GM10248 (cell line): ENCODE results near the gene UBA3.

Experiments
- CTCF ChIA-PET: fragments of 300-600 bp; sonication (Branson Sonifier 250); formaldehyde crosslinking; extraction: SDS; loops from one replicate; lab custom pipeline; 2021; ENCODE audit warnings: antibody characterized with exemption; lab: Yijun Ruan, JAX
- POLR2A ChIA-PET: fragments of 350-650 bp; sonication (Branson Sonifier 250); formaldehyde crosslinking; extraction: SDS; loops from one replicate; lab custom pipeline; 2020; ENCODE audit warnings: antibody characterized with exemption; lab: Yijun Ruan, JAX
- DNase-seq: peaks from one replicate; pipeline ENCODE4 v3.0.0; 2012; ENCODE audit errors: extremely low spot score
- CTCF ChIP-seq: IDR thresholded peaks from 2 replicates; pipeline ENCODE4 v1.5.1; 2012; ENCODE audit warnings: mild to moderate bottlenecking, low read depth; ENCODE audit errors: extremely low read depth, missing control alignments, control extremely low read depth

Gene UBA3

GRCh38 chr3:69058180-69058946 is 21.8 kb downstream of the UBA3 start:
- ChIA-PET CTCF (interaction anchor here (1.0 to 1.2 kb wide), 2 partner anchors 12 to 23 kb away, joined by 4 to 5 read pairs; no protein-coding TSS in a partner anchor), POLR2A (no interaction called here)
- peak; percentile 29 for DNase-seq
- TF ChIP-seq CTCF = no peak

- no peak for TF ChIP-seq CTCF
- POLR2A ChIA-PET = interaction anchor here (0.6 to 1.4 kb wide), 4 partner anchors 11 to 39 kb away, joined by 3 to 5 read pairs (median 3); no protein-coding TSS in a partner anchor
- DNase-seq = no peak
- CTCF ChIA-PET = interaction anchor here (1.1 to 3.5 kb wide), 8 partner anchors 11 to 68 kb away, joined by 4 to 21 read pairs (median 4); partner anchors contain the start of gene EOGT
These were observed 27.7 kb downstream of the UBA3 start for GRCh38 chr3:69052472-69052898.

GRCh38 chr3:69051756-69052471 is 28.3 kb downstream of the UBA3 start, which contains the start of gene TMF1:
Gene TMF1, minus strand, starts transcription at chr3:69052333. Its CDS starts 247 bp downstream, at chr3:69052086.
- peak; percentile 94 for DNase-seq
- no peak for TF ChIP-seq CTCF
- CTCF ChIA-PET = interaction anchor here (1.1 to 3.5 kb wide), 8 partner anchors 11 to 69 kb away, joined by 4 to 21 read pairs (median 4); partner anchors contain the start of gene EOGT
- POLR2A ChIA-PET = interaction anchor here (0.6 to 1.4 kb wide), 3 partner anchors 12 to 40 kb away, joined by 3 to 5 read pairs (median 3); no protein-coding TSS in a partner anchor

- ChIA-PET POLR2A (interaction anchor here (0.6 kb wide), 1 partner anchor 41 kb away, joined by 3 read pairs; no protein-coding TSS in a partner anchor), CTCF (interaction anchor here (0.9 to 2.3 kb wide), 4 partner anchors 16 to 35 kb away, joined by 3 to 6 read pairs (median 4); partner anchors contain the start of gene EOGT)
- DNase-seq = no peak
- no peak for TF ChIP-seq CTCF
These were observed 31.2 kb downstream of the UBA3 start for GRCh38 chr3:69048990-69049389.

- no peak for DNase-seq
- POLR2A ChIA-PET = no interaction called here
- TF ChIP-seq CTCF = no peak
- CTCF ChIA-PET = interaction anchor here (1.1 to 2.6 kb wide), 6 partner anchors 12 to 262 kb away, joined by 3 to 10 read pairs (median 6); partner anchors contain the start of gene EOGT
These were observed 35.6 kb downstream of the UBA3 start for GRCh38 chr3:69044608-69045007.

- POLR2A ChIA-PET = no interaction called here
- CTCF ChIA-PET = interaction anchor here (1.1 to 2.8 kb wide), 5 partner anchors 9 to 25 kb away, joined by 3 to 10 read pairs (median 5); partner anchors contain the start of gene TMF1
- TF ChIP-seq CTCF = no peak
- DNase-seq = no peak
These were observed 46.7 kb downstream of the UBA3 start for GRCh38 chr3:69033470-69033869.
